DMS114 treated with DMSO at 0.1 percent for 48 hours (cell line): ENCODE measurements around the gene IGFBP6.

Experiments used
- DNase-seq: peaks from one replicate; lab custom pipeline; 2025; ENCODE audit not compliant: unreplicated experiment; lab: John Stamatoyannopoulos, UW

IGFBP6 gene

GRCh38 chr12:53069621-53070410 lies 27.7 kb upstream of the IGFBP6 start:
- DNase-seq, result no peak

- DNase-seq, result no peak
These were observed 26.5 kb upstream of the IGFBP6 start for GRCh38 chr12:53070877-53071492.

- no peak for DNase-seq
These were observed 25.6 kb upstream of the IGFBP6 start for GRCh38 chr12:53071591-53072551.

- no peak for DNase-seq
These were observed 23.6 kb upstream of the IGFBP6 start for GRCh38 chr12:53073881-53074280.

- DNase-seq, result no peak
These were observed 23.0 kb upstream of the IGFBP6 start for GRCh38 chr12:53074283-53074998.

- DNase-seq, result no peak
These were observed 22.5 kb upstream of the IGFBP6 start for GRCh38 chr12:53074999-53075370.

- DNase-seq, result no peak
These were observed 21.0 kb upstream of the IGFBP6 start for GRCh38 chr12:53076461-53076860.

- no peak for DNase-seq
These were observed 20.4 kb upstream of the IGFBP6 start for GRCh38 chr12:53077030-53077429.

GRCh38 chr12:53078425-53079225 lies 18.8 kb upstream of the IGFBP6 start:
- DNase-seq, result no peak

GRCh38 chr12:53079226-53080117 lies 18.0 kb upstream of the IGFBP6 start, which contains the start of gene SPRYD3:
SPRYD3 (minus strand) TSS chr12:53079390; CDS start chr12:53079333, 57 bp downstream.
- peak; percentile 95 for DNase-seq

GRCh38 chr12:53082637-53083175 lies 14.8 kb upstream of the IGFBP6 start:
- no peak for DNase-seq

GRCh38 chr12:53086361-53086760 lies 11.1 kb upstream of the IGFBP6 start:
- no peak for DNase-seq

GRCh38 chr12:53090105-53090504 lies 7.4 kb upstream of the IGFBP6 start:
- no peak for DNase-seq

GRCh38 chr12:53090554-53090953 lies 6.9 kb upstream of the IGFBP6 start:
- no peak for DNase-seq

- DNase-seq, result no peak
These were observed 5.7 kb upstream of the IGFBP6 start for GRCh38 chr12:53091756-53092155.

- no peak for DNase-seq
These were observed 3.6 kb upstream of the IGFBP6 start for GRCh38 chr12:53093777-53094393.

GRCh38 chr12:53094394-53094787 lies 3.1 kb upstream of the IGFBP6 start:
- DNase-seq, result no peak
